CD4-positive, alpha-beta T cell (primary cell): ENCODE data around the gene ATP8A2. TPM values are rescaled to one million over a fixed set of nuclear protein-coding genes. Genes with fewer than 3 reads are reported as not detected.

ENCODE experiments used
- ATAC-seq: fragments of 200-7000 bp; cut with Tn5 transposase; one replicate; pipeline ENCODE4 v1.10.0; 2022; ENCODE audit warnings: mild to moderate bottlenecking; ENCODE audit not compliant: poor library complexity
- CTCF ChIA-PET: fragments of 350-600 bp; sonication (Branson Sonifier 250); formaldehyde crosslinking; loops from one replicate; lab custom pipeline; 2021; ENCODE audit warnings: antibody characterized with exemption, inconsistent platforms; lab: Charles Lee
- POLR2A ChIA-PET: fragments of 350-600 bp; sonication (Branson Sonifier 250); formaldehyde crosslinking; loops from one replicate; lab custom pipeline; 2021; ENCODE audit warnings: antibody characterized with exemption, inconsistent platforms; lab: Charles Lee
- DNase-seq, 14 experiments: peaks; one replicate each; pipeline ENCODE4 v3.0.0-alpha.2; 2013 to 2020; ENCODE audit warnings: mixed read lengths in 2 of 14
- H3K27ac ChIP-seq, 2 donors: one replicate each; pipeline versions ENCODE4 v1.5.1 to v1.7.0; 2013; ENCODE audit warnings: low read length in 2 of 2, low read depth in 1 of 2, mild to moderate bottlenecking in 1 of 2
- H3K27me3 ChIP-seq, 2 experiments: 1 replicate in 1 of 2; 2 replicates in 1 of 2; pipeline versions ENCODE4 v1.6.1 to v1.7.0; 2013; ENCODE audit warnings: low read length in 2 of 2, control low read depth in 1 of 2, mild to moderate bottlenecking in 1 of 2, moderate library complexity in 1 of 2; ENCODE audit not compliant: insufficient read depth in 2 of 2, control insufficient read depth in 1 of 2
- H3K36me3 ChIP-seq: one replicate; pipeline ENCODE4 v1.6.1; 2013; ENCODE audit warnings: low read length, control low read depth; ENCODE audit not compliant: insufficient read depth
- H3K4me1 ChIP-seq: one replicate; pipeline ENCODE4 v1.6.1; 2013; ENCODE audit warnings: low read length, control low read depth; ENCODE audit not compliant: insufficient read depth
- H3K4me3 ChIP-seq: one replicate; pipeline ENCODE4 v1.5.1; 2013; ENCODE audit warnings: mild to moderate bottlenecking, low read length, moderate library complexity
- H3K9me3 ChIP-seq, 2 experiments: 1 replicate in 1 of 2; 2 replicates in 1 of 2; pipeline versions ENCODE4 v1.6.1 to v1.7.0; 2013; ENCODE audit warnings: low read length in 2 of 2, mild to moderate bottlenecking in 2 of 2, control low read depth in 1 of 2, moderate library complexity in 1 of 2; ENCODE audit not compliant: control insufficient read depth in 1 of 2, insufficient read depth in 1 of 2
- H3K27ac Mint-ChIP-seq: one replicate; pipeline ENCODE4 v1.8.0; 2020; ENCODE audit warnings: mixed read lengths
- H3K27me3 Mint-ChIP-seq: one replicate; pipeline ENCODE4 v1.8.0; 2021; ENCODE audit warnings: mixed read lengths
- H3K36me3 Mint-ChIP-seq: one replicate; pipeline ENCODE4 v1.8.0; 2021; ENCODE audit warnings: low read depth, mixed read lengths
- H3K4me1 Mint-ChIP-seq: one replicate; pipeline ENCODE4 v1.8.0; 2021; ENCODE audit warnings: low read depth, mixed read lengths
- H3K4me3 Mint-ChIP-seq: one replicate; pipeline ENCODE4 v1.8.0; 2020; ENCODE audit warnings: mild to moderate bottlenecking, mixed read lengths
- H3K9me3 Mint-ChIP-seq: one replicate; pipeline ENCODE4 v1.8.0; 2020; ENCODE audit warnings: mixed read lengths
- intact Hi-C, 2 experiments: fragments of 100-400 bp; cut with DNase I in 1 of 2; cut with micrococcal nuclease in 1 of 2; formaldehyde crosslinking; loops; one replicate each; pipeline versions ENCODE4 v1.15.1 to v1.9.0; 2023 to 2025; cut with DNase I, micrococcal nuclease
- total RNA-seq, 174 experiments: library from RNA in 2 of 174; stranded (reverse) in 2 of 174; gene quantifications; one replicate each; pipeline ENCODE4 v1.2.3 and lab custom pipeline; 2021 to 2026
- TF ChIP-seq, protein P1 (sequence below): fragments of 200-600 bp; IDR thresholded peaks from one replicate; pipeline ENCODE4 v1.8.0; 2022; ENCODE audit warnings: antibody characterized with exemption, mild to moderate bottlenecking

Gene ATP8A2
- total RNA-seq, 2 experiments from 2014 or later: 0.22 to 0.36 TPM

DNA sequence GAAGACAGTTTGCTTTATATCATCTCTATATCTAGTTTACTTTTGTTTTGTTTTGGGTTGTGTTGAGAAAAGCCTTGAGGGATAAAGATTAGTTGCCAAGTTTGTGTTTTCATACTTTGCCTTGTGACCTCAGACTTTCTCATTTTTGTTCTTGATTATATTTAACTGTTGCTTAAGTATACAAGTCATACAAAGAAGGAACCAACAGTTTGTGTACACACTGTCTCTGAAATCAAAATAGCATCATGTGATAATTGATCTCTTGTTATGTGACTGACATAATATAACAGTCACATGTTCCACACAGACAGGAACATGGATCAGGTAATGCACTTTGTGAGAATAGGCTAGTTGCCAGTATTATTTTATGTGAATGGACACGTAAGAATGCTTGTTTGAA, 609.3 kb downstream of the ATP8A2 start:
- H3K27me3 Mint-ChIP-seq: peaks cover 8% of the 10 kb centered on the region

DNA sequence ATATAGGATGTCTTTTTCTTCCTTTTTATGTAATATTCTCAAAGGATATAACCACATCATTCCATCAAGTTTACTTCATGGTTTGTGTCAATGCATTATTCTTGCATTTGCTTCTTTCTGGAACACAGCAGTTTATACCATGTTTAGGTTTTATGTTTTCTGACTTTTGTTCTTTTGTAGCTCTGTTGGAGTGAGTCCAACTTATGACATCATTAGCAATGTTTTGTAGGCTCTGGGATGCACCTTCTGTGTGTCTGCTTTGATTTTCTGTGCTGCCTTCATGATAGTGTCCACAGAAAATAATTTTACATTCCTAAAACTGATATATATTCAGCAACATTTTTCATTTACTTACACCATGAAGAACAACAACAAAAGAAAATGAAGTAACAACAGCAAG, 611.1 kb downstream of the ATP8A2 start:
- H3K36me3 ChIP-seq: no peaks in the 10 kb centered on the region
- no peaks in the 10 kb centered on the region for H3K9me3 ChIP-seq
- H3K27me3 Mint-ChIP-seq: peaks cover under 1% of the 10 kb centered on the region
- ATAC-seq (no peak), DNase-seq (peak in 1 of 14 experiments; percentile 38)
- H3K27me3 ChIP-seq: no peaks in the 10 kb centered on the region
- no peaks in the 10 kb centered on the region for H3K4me1 Mint-ChIP-seq
- H3K9me3 Mint-ChIP-seq: no peaks in the 10 kb centered on the region
- CTCF ChIA-PET: no interaction called here
- H3K4me3 Mint-ChIP-seq: no peak overlapping the region
- POLR2A ChIA-PET: interaction anchor here (1.4 kb wide), 1 partner anchor 23 kb away, joined by 3 read pairs; no protein-coding TSS in a partner anchor
- intact Hi-C loops: no loop called here
- no peaks in the 10 kb centered on the region for H3K4me1 ChIP-seq
- TF ChIP-seq, protein P1, sequence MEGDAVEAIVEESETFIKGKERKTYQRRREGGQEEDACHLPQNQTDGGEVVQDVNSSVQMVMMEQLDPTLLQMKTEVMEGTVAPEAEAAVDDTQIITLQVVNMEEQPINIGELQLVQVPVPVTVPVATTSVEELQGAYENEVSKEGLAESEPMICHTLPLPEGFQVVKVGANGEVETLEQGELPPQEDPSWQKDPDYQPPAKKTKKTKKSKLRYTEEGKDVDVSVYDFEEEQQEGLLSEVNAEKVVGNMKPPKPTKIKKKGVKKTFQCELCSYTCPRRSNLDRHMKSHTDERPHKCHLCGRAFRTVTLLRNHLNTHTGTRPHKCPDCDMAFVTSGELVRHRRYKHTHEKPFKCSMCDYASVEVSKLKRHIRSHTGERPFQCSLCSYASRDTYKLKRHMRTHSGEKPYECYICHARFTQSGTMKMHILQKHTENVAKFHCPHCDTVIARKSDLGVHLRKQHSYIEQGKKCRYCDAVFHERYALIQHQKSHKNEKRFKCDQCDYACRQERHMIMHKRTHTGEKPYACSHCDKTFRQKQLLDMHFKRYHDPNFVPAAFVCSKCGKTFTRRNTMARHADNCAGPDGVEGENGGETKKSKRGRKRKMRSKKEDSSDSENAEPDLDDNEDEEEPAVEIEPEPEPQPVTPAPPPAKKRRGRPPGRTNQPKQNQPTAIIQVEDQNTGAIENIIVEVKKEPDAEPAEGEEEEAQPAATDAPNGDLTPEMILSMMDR: no peak
- no peaks in the 10 kb centered on the region for H3K36me3 Mint-ChIP-seq
- H3K27ac Mint-ChIP-seq: no peak overlapping the region
- H3K27ac ChIP-seq: no peak overlapping the region
- no peak overlapping the region for H3K4me3 ChIP-seq

More for the DNA sequence above, 609.3 kb downstream of the ATP8A2 start:
- Histone ChIP-seq H3K27ac (no peak overlapping the region), H3K4me1 (peaks cover 8% of the 10 kb centered on the region), H3K36me3 (no peaks in the 10 kb centered on the region), H3K27me3 (no peaks in the 10 kb centered on the region), H3K9me3 (no peaks in the 10 kb centered on the region), H3K4me3 (no peak overlapping the region)
- POLR2A ChIA-PET: no interaction called here
- no peak overlapping the region for H3K4me3 Mint-ChIP-seq
- no peaks in the 10 kb centered on the region for H3K36me3 Mint-ChIP-seq
- no peak overlapping the region for H3K27ac Mint-ChIP-seq
- DNase-seq (no peak), ATAC-seq (no peak)
- H3K4me1 Mint-ChIP-seq: peaks cover 16% of the 10 kb centered on the region
- intact Hi-C loops: no loop called here
- CTCF ChIA-PET: no interaction called here
- no peaks in the 10 kb centered on the region for H3K9me3 Mint-ChIP-seq
- TF ChIP-seq, protein P1: no peak

DNA sequence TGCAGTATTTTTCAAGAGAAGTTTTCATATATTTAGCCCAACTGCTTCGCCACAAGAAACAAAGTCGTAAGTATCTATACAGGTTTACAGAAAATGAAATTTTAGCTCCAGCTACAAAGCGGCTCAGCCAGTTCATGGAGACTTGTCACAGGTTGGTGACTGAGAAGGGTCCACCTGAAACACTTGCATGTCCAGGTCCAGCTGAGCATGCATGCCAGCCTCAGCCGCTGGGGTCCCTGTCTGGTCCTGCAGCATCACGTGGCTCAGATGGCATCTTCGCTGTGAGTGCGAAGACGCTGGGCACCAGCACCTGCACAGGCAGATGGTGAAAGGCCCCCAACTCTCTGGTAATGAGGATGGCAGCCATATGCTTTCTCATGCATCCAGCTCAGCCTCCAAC, 616.2 kb downstream of the ATP8A2 start:
- DNase-seq: no peak
- Histone ChIP-seq H3K4me3 (no peak overlapping the region), H3K27ac (no peak overlapping the region), H3K9me3 (no peaks in the 10 kb centered on the region), H3K36me3 (no peaks in the 10 kb centered on the region), H3K4me1 (no peaks in the 10 kb centered on the region), H3K27me3 (no peaks in the 10 kb centered on the region)
- CTCF ChIA-PET: no interaction called here
- intact Hi-C loops: no loop called here
- H3K36me3 Mint-ChIP-seq: no peaks in the 10 kb centered on the region
- TF ChIP-seq, protein P1: no peak
- H3K27ac Mint-ChIP-seq: no peak overlapping the region
- POLR2A ChIA-PET: interaction anchor here (0.6 kb wide), 1 partner anchor 111 kb away, joined by 4 read pairs; no protein-coding TSS in a partner anchor
- H3K4me3 Mint-ChIP-seq: no peak overlapping the region
- ATAC-seq: no peak
- no peaks in the 10 kb centered on the region for H3K9me3 Mint-ChIP-seq
- H3K4me1 Mint-ChIP-seq: no peaks in the 10 kb centered on the region
- H3K27me3 Mint-ChIP-seq: no peaks in the 10 kb centered on the region
